Measurements from ENCODE around the gene PGBD5. TPM values are rescaled to one million over a fixed set of nuclear protein-coding genes. Genes with fewer than 3 reads are reported as not detected.
A peak's percentile ranks its signal among the peaks of the same experiment; 100 is the strongest.

PGBD5 gene
- total RNA-seq, 1 donor from 2014 or later: under 0.01 TPM

DNA sequence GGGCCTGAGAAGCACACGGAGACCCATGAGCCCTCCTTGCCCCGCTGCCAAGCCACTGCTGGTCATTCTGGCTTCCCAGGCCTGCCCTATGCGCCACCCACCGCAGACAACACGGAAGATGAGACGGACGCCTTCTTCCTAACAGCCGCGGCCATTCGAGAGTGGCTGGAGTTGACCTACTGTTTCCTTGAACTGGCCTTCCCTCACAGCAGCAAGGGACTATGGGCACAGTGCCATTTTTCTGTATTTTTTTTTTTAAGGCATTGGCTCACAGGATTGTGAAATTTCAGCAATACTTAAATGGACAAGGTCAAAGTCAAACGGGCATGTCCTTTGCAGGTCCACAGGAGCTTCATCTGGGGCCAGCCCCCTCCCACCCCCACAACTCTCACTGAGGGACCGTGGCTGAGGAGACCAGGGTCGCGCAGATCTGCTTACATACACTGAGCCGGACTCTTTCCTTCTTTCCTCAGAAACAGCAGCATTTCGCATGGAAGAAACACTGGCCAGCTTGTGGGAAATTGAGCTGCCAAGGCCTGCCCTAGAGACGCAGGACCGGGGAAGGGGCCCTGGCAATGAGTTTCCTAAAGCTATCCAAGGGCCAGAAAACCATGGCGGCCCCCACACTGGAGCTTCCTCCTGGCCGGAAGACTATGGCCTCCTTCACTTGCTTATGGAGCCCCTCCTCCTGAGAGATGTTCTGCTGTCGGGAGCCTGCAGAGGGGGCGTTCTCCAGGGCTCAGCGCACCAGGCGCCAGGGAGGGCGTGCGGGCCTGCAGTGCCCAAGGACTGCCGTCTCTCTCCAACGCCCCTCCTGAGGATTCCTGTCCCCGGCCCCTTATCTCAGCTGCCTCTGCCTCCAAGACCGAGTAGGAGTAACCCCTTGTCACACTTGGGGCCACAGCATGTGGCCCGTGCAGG is 98.9 kb downstream of the PGBD5 start:
- no peak for DNase-seq (ENCODE audit: low read depth in 2 of 2)

DNA sequence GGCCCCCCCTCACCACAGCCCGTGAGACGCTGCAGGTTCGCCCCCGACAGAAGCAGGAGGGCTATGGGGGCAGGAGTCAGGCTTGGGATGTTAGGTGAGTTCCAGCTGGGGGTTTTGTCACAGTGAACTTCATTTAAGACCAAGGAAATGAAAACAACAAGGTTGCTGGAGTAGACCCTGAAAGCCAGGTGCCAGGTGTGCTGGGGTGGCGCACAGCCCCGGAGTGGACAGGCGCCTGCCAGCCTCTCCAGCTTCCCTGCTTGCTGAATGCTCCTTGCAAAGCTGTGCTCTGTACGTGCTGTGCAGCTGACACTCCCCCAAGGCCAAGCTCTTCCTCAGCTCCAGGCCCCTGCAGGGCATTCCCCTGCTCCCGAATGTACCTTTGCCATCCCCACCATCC is 102.4 kb downstream of the PGBD5 start:
- DNase-seq (ENCODE audit: low read depth in 2 of 2): no peak

DNA sequence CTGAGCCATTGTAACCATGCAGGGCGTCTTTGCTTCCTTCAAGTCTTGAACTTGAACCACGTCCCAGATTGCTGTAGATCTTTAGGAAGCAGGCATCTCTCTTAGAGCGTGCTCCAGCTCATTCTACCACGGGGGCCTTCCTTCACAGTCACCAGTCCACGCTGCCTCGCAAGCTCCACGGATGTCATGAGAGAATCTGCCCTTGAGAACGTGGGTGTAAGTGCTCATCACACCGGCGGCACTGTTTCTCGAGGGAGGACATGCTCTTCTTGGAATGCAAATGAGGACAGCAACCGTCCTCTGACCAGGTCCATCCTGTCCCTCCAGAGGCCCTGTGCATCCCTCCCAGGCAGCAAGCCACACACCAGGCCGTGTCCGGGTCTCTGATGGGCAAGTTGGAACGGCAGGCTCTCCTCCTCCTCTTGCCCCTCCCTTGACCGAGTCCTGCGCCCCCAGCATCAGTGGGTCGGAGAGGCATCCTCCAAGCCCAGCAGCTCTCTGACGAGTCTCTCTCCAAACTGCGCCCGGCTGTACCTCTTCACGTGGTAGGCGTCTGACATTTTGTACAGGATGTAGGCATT is 103.1 kb downstream of the PGBD5 start:
- no peak for DNase-seq (ENCODE audit: low read depth in 2 of 2)

DNA sequence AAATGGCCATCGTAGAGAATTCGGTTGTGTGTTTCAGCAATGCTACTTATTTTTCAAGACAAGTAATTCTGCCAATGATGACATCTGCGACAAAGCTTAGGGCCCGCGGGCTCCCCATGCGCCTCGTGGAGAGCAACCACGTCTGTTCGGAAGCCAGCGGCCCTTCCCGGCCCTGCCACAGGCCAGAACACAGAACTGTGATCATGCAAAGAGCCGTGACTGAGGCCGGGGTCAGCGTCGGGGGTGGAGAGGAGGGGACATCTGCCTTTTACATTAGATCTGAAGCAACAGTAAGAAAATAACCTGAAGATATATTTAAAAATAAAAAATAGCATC is 103.7 kb downstream of the PGBD5 start:
- DNase-seq (ENCODE audit: low read depth in 2 of 2): no peak

DNA sequence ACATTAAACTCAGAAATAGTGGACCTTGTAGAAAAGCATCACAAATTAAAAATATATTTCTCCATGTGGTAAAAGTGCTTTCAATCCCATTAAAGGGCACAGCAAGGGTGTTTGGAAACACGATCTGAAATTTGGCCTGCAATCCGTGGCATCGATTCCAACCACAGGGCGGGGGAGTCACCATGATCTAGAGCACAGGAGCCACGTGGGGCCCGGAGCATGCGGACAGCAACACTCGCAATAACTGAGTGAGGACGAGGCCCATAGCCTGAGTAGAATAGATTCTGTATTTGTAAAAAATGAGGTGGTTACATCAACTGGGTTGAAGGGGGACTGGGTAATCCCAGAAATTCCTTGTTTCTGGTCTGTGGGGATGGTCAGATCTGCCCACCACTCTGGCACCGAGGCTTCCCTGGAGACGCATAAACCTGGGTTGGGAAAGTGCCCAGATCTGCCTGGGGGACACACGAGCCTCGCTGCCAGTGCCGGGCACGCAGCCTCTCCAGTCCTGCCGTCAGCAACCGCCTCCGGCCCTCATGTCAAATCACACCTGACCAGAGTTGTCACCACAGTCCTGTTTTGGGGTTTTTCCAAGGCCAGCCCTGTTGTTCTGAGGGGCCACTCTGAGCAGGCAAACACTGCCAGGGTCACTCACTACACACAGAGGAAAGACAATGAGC is 104.3 kb downstream of the PGBD5 start:
- DNase-seq (ENCODE audit: low read depth in 2 of 2): no peak

DNA sequence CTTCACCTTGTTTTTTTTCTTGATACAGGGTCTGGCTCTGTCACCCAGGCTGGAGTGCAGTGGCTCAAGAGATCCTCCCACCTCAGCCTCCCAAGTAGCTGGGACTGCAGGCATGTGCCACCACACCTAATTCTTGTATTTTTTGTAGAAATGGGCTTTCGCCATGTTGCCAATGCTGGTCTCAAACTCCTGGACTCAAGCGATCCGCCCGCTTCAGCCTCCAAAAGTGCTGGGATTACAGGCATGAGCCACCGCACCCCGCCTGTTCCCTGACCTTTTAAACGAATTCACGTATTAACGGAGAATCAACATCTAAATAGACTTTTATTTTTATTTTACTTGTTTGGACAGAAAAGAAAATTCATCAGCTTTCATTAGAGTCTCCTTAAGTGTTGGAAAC is 104.8 kb downstream of the PGBD5 start:
- DNase-seq (ENCODE audit: low read depth in 2 of 2): no peak

DNA sequence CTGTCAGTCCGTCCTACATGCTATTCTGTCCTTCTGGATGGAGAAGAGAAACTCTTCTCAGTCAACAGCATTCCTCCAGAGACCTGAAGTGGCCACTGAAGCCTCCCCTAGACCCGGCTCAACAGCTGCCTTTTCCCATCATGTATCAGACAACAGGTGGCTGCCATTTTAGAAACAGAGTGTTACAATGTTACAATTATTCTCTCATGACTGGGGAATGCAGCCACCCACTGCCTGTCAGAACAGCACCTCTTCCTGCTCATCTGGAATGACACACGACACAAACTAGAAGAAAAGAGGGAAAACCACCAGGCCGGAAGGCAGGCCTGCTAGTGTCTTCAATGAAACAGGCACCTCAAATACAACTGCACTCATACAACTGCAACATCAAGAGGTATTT is 105.3 kb downstream of the PGBD5 start:
- no peak for DNase-seq (ENCODE audit: low read depth in 2 of 2)

DNA sequence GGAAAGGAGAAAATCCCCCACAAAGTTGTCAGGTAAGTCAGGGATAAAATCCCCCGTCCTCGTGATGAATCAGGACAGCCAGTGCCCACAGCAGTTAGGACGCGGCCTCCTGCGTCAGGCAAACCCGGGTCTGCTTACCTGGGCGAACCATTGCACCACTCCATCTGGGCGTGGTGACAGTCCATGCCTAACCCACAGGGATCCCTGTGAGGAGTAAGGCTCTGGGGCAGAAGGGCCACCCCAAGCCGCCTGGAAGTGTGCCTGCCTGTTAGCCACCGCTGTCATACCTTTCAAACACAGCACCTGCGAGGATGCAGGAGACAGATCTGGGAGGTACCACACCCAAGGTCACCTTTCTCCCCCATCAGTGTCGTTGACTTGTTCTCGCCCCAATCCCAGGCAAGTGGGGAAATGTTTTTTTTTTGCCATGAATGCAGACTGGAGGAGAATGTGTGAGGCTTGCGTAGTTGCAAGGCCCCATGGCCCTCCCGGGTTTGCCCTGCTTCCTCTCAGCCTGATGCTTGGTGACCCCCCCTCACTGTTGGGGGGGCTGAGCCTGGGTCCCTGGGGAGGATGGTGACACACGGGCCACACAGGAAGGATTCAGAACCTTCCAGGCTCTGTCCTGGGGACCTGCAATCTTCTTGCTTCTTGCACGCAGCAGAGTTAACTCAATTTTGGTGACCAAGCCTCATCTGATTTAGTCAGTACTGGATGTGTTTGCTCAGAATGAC is 107.0 kb downstream of the PGBD5 start:
- no peak for DNase-seq (ENCODE audit: low read depth in 2 of 2)

DNA sequence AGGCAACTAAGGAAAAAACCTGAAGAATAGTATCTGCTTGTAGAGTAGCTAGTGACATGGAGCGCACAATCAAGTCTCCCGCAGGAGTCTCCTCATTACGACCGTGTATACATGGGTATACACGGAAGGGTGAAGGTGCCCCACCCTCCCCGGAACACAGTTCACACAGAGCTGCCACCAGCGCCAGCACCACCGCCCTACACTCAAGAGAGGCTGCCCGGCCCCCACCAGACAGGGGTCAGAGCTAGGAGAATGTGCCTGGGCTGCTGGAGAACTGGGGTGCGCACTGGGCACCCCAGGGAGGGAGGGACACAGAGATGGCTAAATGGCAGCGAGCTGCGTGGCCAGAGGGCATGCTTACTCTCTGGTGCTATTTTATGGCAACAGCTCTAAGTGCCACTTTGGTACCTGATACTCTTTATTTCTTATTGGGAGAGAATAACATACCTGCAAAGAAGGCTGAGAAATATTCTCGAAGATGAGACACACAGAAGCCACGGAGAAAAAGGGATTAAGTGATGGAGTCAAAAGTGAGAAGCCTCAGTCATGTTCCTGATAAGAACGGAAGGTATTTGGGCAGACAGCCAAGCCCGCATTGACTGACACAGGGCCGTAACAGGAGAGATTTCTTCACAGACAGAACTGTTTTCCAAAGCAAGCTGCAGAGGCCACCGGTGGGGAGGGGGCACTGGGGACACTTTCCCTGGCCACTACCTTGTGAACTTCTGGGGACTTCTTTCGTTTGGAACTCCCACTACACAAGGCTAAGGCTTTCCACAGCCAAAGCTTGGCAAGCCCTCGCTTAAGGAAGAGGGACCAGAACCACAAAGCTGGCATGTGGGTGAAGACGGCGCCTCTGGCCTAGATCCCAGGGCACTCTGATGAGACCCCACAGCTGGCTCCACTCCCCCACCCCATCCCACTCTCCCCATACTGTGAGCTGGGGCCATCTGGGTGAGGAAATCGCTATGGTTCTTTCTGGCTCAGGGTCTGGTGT is 108.0 kb downstream of the PGBD5 start:
- peak in 1 of 2 donors; percentile 17 for DNase-seq (ENCODE audit: low read depth in 2 of 2)

DNA sequence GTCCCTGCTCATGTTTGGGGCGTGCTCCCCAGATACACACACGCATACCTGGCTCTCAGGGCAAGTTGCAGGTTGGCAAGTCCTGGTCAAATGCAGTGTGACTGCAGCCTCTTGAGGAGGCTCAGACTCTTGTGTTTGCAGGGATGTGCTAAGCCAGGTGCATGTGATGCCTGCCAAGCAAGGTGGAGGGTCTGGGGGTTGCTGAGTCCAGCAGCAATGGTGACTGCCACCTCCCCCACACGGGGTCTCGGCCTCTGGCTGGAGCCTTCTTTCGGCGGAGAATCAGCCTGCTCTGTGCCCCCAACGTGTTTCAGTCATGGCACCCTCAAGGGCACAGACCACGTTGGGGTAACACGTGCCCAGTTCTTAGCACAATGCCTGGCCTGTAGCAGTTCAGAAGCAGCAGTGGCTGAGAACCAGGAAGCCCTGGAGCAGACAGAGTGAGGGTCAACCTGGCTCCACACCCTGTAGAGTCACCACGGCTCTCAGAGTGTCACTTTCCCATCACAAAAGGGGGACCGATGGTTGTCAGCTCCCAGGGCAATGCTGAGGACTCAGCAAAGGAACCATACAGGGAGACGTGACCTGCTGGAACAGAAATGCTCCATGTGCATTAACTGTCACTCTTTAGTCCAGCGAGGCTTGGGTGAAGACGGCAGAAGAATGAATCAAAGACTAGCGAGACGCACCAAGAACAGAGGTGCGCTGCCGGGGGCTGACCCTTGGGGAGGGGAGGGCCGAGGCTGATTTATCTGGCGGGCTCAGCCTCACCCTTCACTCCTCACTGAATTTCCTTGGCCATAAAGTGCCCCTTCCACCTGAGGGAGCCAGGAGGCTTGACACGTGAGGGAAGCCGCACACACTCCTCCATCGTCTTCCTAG is 109.0 kb downstream of the PGBD5 start:
- no peak for DNase-seq (ENCODE audit: low read depth in 2 of 2)

DNA sequence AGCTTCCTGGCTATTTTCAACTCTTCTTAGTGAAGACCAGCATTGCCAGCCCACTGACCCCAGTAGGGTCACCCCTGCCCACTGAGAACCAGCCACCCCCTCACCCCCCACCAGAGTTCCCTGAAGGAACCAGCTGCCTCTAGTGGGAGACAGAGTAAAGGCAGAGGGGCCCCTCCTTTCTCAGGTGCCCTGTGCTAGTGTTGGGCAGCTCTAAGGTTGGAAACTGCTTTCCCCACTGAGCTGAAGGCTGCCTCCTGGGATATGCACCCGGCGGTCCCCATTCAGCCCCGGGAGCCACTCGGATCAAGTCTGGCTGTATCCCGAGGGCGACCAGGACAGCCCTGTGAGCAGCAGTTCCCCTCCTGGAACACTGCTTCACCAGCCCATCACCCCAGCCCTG is 111.0 kb downstream of the PGBD5 start:
- DNase-seq (ENCODE audit: low read depth in 2 of 2): no peak

DNA sequence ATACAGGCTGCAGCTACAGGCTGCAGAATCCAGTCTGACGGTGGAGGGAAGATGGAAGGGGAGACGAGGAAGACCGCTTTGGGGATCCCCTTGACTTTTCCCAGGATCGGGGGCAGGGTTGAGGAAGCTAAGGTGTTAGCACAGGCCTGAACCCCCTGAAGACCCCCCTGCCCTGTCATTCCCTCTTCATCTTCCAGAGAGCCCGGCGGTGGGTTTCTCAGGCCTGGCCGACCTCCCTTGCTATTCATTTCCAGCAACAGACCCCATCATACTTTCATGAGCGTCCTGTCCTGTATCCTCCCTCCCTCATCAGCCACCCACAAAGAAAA is 112.0 kb downstream of the PGBD5 start:
- DNase-seq (ENCODE audit: low read depth in 2 of 2): no peak

DNA sequence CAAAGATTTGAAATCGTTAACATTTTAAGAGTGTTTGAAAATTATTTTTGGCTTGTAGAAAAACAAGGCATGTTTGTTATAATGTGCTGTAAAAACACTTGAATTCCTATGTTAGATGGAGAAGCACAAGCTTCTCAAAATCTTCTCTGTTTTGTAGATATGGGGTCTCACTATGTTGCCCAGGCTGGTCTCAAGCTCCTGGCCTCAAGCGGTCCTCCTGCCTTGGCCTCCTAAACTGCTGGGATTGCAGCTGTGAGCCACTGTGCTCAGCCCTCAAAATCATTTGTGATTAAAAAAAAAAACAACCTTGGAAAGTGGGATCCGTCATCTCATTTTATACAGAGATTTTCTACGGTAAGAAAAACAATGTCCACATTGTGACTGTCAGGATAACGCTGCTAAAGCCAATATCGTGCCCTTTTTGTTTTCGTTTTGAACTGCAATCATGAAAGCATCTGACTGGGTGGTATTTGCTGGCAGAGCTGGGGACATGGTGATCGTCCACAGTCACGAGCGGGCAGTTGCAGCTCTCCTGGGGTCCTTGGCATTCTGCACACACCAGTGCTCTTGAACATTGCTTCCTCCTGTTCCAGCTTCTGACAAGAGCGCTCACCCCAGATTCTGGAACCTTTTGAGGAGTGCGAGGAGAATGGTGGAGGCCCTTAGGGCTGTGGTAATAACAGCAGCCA is 112.5 kb downstream of the PGBD5 start:
- no peak for DNase-seq (ENCODE audit: low read depth in 2 of 2)

DNA sequence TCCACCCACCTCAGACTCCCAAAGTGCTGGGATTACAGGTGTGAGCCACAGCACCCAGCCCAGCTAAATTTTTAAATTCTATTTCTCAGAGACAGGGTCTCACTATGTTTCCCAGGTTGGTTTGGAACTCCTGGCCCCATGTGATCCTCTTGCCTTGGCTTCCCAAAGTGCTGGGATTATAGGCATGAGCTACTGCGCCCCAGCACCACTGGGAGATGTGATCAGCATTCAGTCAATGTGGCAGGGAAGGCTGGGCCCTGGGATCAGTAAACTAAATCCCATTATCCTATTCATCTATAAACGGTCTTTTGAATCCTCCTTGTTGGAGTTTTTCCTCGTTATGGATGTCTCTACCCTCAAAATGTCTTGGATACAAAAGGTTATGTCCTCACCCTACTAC is 113.5 kb downstream of the PGBD5 start:
- DNase-seq (ENCODE audit: low read depth in 2 of 2): no peak

DNA sequence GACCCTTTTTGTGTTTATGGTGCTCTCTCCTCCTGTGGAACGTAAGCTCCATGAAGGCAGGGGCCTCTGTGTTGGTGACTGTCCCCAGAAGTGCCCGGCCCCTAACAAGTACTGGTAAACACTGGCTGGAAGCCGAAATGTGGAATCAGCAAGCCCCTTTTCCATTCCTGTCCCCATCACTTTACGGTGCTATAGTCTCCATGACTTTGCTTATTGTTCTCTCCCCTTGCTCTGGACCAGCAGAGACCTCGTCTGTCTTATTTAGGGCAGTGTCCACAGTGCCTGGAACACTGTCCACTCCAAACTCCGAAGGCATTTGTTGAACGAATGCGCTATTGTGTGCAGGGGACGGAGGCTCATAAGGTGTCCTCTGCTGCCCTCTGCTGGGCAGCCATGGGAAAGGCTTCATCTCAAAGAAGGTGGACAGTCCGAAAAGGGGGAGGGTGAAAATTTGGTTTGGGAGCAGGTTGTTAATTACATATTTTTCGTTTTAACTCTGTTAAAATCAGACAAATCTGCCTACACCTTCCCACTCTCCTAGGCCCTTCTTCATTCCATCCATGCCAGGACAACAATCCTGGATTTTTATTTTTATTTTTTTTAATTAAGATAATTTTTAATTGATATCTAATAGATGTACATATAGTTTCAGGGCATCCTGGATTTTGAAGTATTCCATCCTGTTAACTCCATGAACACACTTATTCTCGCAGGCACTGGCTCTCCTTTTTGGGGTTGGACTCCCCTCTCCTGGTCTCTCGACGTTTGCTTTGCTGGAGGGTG is 115.6 kb downstream of the PGBD5 start:
- peak; percentile 61 to 75 for DNase-seq (ENCODE audit: low read depth in 2 of 2)

DNA sequence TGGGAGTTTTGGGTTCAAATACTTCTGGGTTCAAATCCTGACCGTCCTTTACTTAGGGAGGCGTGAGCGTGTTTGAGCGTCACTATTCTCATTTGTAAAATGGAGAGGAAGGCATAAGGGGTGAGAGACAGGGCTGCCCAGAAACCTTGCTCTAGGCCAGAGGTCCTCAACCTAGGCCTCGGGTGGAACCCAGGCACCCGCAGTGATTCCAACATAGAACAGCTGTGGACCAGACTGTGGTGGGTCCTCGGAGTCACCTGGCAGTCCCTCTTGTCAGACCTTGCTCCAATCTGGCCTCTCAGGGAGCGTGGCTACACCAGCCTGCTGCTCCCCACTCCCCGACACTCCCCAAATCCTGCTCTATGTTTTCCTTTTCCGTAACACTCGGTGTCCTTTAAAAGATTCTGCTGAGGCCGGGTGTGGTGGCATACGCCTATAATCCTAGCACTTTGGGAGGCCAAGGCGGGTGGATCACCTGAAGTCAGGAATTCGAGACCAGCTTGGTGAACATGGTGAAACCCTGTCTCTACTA is 116.4 kb downstream of the PGBD5 start:
- no peak for DNase-seq (ENCODE audit: low read depth in 2 of 2)

DNA sequence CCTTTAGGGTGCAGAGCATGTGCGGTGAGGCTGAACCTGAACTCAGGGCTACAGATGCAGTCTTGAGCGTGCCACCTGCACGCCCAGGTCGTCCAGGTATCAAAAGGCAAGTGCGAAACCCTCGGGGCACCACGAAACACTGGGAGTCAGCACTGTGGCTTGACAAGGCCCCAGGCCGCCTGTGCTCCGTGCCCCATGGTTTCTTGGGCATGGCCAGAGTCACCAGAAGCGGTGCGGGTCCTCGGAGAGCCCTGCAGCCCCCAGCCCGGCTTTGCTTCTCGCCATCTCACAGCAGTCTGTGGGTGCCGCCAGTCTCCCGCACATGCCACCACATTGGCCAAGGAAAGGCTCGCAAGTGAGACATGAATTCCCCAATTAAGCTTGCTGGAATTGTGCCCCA is 117.3 kb downstream of the PGBD5 start:
- no peak for DNase-seq (ENCODE audit: low read depth in 2 of 2)

DNA sequence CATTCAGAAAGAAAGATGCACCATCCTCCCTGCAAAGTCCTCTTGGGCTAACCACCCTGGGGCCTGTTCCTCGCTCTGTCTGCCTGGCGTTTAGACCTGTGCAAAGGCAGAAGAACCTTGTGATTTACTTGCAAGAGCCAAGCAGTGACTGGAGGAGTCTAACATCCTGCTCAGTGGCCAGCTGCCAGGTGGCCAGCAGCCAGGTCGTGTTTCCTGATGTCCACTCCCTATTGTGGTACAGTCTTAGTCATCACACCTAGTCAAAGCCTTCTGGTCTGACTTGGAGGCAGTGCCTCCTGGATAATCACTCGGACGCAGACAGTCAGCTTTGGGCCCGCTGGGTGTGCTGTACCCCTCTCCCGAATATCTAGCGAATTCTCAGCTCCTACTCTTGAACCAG is 118.1 kb downstream of the PGBD5 start:
- DNase-seq (ENCODE audit: low read depth in 2 of 2): peak in 1 of 2 donors; percentile 92

Data from dermis microvascular lymphatic vessel endothelial cell (primary cell).